Esophagus squamous epithelium (tissue), 5 donors: ENCODE results near the gene ABCA5. TPM values are rescaled to one million over a fixed set of nuclear protein-coding genes. Genes with fewer than 3 reads are reported as not detected.

Experiments
- DNase-seq: peaks from one replicate; lab custom pipeline; 2025; lab: John Stamatoyannopoulos, UW
- H3K27ac ChIP-seq, 4 donors: fragments of 200-600 bp; sonication (generic); one replicate each; pipeline ENCODE4 v1.5.1; 2016 to 2019; ENCODE audit warnings: mild to moderate bottlenecking in 1 of 4
- H3K27me3 ChIP-seq, 4 donors: fragments of 200-600 bp; sonication (generic); 1 replicate in 3 of 4; 2 replicates in 1 of 4; pipeline versions ENCODE4 v1.5.1 to v1.6.0; 2017 to 2021; ENCODE audit warnings: antibody characterized with exemption in 1 of 4
- H3K36me3 ChIP-seq, 3 donors: fragments of 200-600 bp; sonication (generic); one replicate each; pipeline ENCODE4 v1.5.1; 2016 to 2019
- H3K4me1 ChIP-seq, 3 donors: fragments of 200-600 bp; sonication (generic); one replicate each; pipeline ENCODE4 v1.5.1; 2017 to 2019
- H3K4me3 ChIP-seq, 4 donors: fragments of 200-600 bp; sonication (generic); 1 replicate in 3 of 4; 2 replicates in 1 of 4; pipeline ENCODE4 v1.5.1; 2016 to 2019; ENCODE audit warnings: mild to moderate bottlenecking in 2 of 4, moderate library complexity in 1 of 4
- H3K9me3 ChIP-seq, 3 donors: fragments of 200-600 bp; sonication (generic); one replicate each; pipeline ENCODE4 v1.5.1; 2016 to 2019
- POLR2A ChIP-seq, 4 donors: fragments of 450-650 bp; IDR thresholded peaks; one replicate each; pipeline ENCODE4 v1.6.1; 2017; ENCODE audit warnings: antibody characterized with exemption in 4 of 4, mild to moderate bottlenecking in 4 of 4, moderate library complexity in 3 of 4
- WGBS, 2 donors: methylation state at CpG; one replicate each; pipeline ENCODE4 v1.1.5; 2018; 5-methylcytosine and 5-hydroxymethylcytosine counted together
- intact Hi-C: fragments of 100-400 bp; cut with DNase I; formaldehyde crosslinking; loops from one replicate; pipeline ENCODE4 v1.15.0; 2022
- total RNA-seq, 4 donors: library from RNA; depleted of rRNA; stranded (reverse); fragments of >200 nt; gene quantifications; one replicate each; pipeline ENCODE4 v1.1.0, GENCODE V29; 2016
- TF ChIP-seq, protein P1 (sequence below), 6 experiments: fragments of 450-650 bp in 4 of 6; fragments of 200-600 bp in 2 of 6; sonication (generic) in 2 of 6; IDR thresholded peaks; one replicate each; pipeline ENCODE4 v1.5.1; 2016 to 2019; ENCODE audit warnings: antibody characterized with exemption in 6 of 6, mild to moderate bottlenecking in 4 of 6, moderate library complexity in 4 of 6
- donor health status: DM: yes; HTN: yes; CAD: no.

Gene ABCA5
- total RNA-seq, 4 donors from 2014 or later, result 20.0 to 60.7 (median 28.1) TPM

DNA sequence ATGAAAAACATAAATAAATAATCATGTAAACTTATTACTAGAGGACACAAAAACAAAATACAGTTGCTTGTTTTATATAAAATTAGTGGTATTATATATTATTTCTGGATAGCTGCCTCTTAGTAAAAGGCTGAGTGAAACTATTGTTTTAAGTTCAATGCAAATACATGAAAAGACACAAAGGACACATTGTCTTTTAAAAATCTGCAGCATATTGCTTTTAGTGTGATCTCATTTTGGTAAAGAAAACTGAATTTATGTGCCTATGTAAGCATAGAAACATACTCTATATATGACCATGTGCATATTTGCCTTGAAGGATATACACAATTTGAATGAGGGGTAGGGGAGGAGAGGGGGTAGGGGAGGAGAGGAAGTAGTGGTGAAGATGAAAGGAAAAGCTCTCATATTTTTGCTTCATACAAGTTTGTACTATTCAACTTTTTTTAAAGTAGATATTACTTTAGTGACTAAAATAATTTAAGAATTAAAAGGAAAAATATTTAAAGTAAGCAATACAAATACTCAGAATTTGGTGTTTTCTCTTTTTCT, 104.2 kb downstream of the ABCA5 start:
- H3K27me3 ChIP-seq, result no peaks in the 10 kb centered on the region
- H3K4me3 ChIP-seq, result no peak overlapping the region
- H3K36me3 ChIP-seq, result peaks cover 0 to 11% (median 0%) of the 10 kb centered on the region in 3 donors
- H3K4me1 ChIP-seq, result no peaks in the 10 kb centered on the region
- no peak overlapping the region for H3K27ac ChIP-seq
- TF ChIP-seq POLR2A (IDR thresholded peaks at IDR 0.05), result no peak
- TF ChIP-seq, protein P1, sequence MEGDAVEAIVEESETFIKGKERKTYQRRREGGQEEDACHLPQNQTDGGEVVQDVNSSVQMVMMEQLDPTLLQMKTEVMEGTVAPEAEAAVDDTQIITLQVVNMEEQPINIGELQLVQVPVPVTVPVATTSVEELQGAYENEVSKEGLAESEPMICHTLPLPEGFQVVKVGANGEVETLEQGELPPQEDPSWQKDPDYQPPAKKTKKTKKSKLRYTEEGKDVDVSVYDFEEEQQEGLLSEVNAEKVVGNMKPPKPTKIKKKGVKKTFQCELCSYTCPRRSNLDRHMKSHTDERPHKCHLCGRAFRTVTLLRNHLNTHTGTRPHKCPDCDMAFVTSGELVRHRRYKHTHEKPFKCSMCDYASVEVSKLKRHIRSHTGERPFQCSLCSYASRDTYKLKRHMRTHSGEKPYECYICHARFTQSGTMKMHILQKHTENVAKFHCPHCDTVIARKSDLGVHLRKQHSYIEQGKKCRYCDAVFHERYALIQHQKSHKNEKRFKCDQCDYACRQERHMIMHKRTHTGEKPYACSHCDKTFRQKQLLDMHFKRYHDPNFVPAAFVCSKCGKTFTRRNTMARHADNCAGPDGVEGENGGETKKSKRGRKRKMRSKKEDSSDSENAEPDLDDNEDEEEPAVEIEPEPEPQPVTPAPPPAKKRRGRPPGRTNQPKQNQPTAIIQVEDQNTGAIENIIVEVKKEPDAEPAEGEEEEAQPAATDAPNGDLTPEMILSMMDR (IDR thresholded peaks at IDR 0.05), result no peak
- H3K9me3 ChIP-seq, result no peaks in the 10 kb centered on the region
- no peak for DNase-seq
- intact Hi-C loops, result no loop called here

DNA sequence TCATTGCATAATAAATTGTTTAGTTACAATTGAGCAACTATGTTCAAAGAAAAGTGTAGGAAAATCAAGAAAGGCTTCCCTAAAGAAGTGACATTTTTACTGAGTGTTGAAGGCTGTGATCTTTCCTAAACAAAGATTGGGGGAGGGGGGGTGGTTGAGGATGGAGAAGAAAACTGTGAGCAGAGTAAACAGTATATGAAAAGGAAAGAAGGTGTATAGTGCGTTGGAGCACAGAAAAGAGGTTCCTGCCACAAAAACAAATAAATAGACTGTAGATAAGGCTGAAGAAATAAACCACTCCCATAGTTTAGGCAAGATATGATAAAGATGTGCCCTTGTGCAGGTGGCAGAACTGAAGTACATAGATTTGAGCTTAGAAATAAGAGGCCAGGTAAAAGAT, 106.8 kb downstream of the ABCA5 start:
- Histone ChIP-seq H3K4me1 (no peaks in the 10 kb centered on the region), H3K27me3 (no peaks in the 10 kb centered on the region), H3K36me3 (peaks cover 0 to 11% (median 0%) of the 10 kb centered on the region in 3 donors), H3K9me3 (no peaks in the 10 kb centered on the region), H3K27ac (no peak overlapping the region), H3K4me3 (no peak overlapping the region)
- intact Hi-C loops, result no loop called here
- no peak for DNase-seq
- no peak for TF ChIP-seq POLR2A (IDR thresholded peaks at IDR 0.05)
- TF ChIP-seq, protein P1 (IDR thresholded peaks at IDR 0.05), result no peak
- 57 to 71% methylated on average over 1 of the region's 1 CpG for WGBS, 2 donors

GRCh38 chr17:69218986-69219385, 107.9 kb downstream of the ABCA5 start:
- Histone ChIP-seq H3K36me3 (peaks cover 0 to 11% (median 0%) of the 10 kb centered on the region in 3 donors), H3K9me3 (no peaks in the 10 kb centered on the region), H3K27me3 (no peaks in the 10 kb centered on the region), H3K4me1 (no peaks in the 10 kb centered on the region), H3K27ac (no peak overlapping the region), H3K4me3 (no peak overlapping the region)
- TF ChIP-seq POLR2A (IDR thresholded peaks at IDR 0.05), result no peak
- TF ChIP-seq, protein P1 (IDR thresholded peaks at IDR 0.05), result no peak
- WGBS, 2 donors, result 75 to 81% methylated on average over 3 of the region's 3 CpGs
- no peak for DNase-seq
- intact Hi-C loops, result no loop called here

GRCh38 chr17:69213059-69213813, 113.7 kb downstream of the ABCA5 start:
- DNase-seq, result no peak
- Histone ChIP-seq H3K27me3 (no peaks in the 10 kb centered on the region), H3K4me1 (no peaks in the 10 kb centered on the region), H3K4me3 (no peak overlapping the region), H3K9me3 (no peaks in the 10 kb centered on the region), H3K27ac (no peak overlapping the region), H3K36me3 (peaks cover 0 to 11% (median 0%) of the 10 kb centered on the region in 3 donors)
- TF ChIP-seq POLR2A (IDR thresholded peaks at IDR 0.05), result no peak
- TF ChIP-seq, protein P1 (IDR thresholded peaks at IDR 0.05), result no peak
- intact Hi-C loops, result no loop called here
- 78 to 88% methylated on average over 8 of the region's 9 CpGs for WGBS, 2 donors

GRCh38 chr17:69208640-69209039, 118.3 kb downstream of the ABCA5 start:
- Histone ChIP-seq H3K9me3 (no peaks in the 10 kb centered on the region), H3K27me3 (no peaks in the 10 kb centered on the region), H3K4me3 (no peak overlapping the region), H3K36me3 (peaks cover 0 to 10% (median 0%) of the 10 kb centered on the region in 3 donors), H3K4me1 (no peaks in the 10 kb centered on the region), H3K27ac (no peak overlapping the region)
- intact Hi-C loops, result no loop called here
- WGBS, 2 donors, result 77 to 84% methylated on average over 2 of the region's 2 CpGs
- TF ChIP-seq, protein P1 (IDR thresholded peaks at IDR 0.05), result no peak
- no peak for TF ChIP-seq POLR2A (IDR thresholded peaks at IDR 0.05)
- DNase-seq, result no peak
